PC-9 (cell line): Measurements from ENCODE around the gene IRS1. TPM values are rescaled to one million over a fixed set of nuclear protein-coding genes. Genes with fewer than 3 reads are reported as not detected.

Experiments used
- BruUV-seq: library from RNA; stranded (reverse); fragments of 400-500 nt; replicated peaks from 2 replicates; lab custom pipeline; 2021; lab: Mats Ljungman, UMichigan
- CTCF ChIA-PET: fragments of 300-600 bp; sonication (Branson Sonifier 250); formaldehyde crosslinking; loops from one replicate; lab custom pipeline; 2022; ENCODE audit warnings: antibody characterized with exemption; lab: Charles Lee
- POLR2A ChIA-PET: fragments of 300-600 bp; sonication (Branson Sonifier 250); formaldehyde crosslinking; loops from one replicate; lab custom pipeline; 2022; ENCODE audit warnings: antibody characterized with exemption; ENCODE audit not compliant: unreplicated experiment; lab: Charles Lee
- DNase-seq, 2 experiments: peaks; one replicate each; pipeline versions ENCODE4 v3.0.0 to v3.0.0-alpha.2; 2015 to 2022; ENCODE audit warnings: mixed read lengths in 1 of 2
- H2AFZ ChIP-seq: fragments of 200-600 bp; sonication (generic); 2 replicates; pipeline ENCODE4 v1.8.1; 2017; ENCODE audit warnings: antibody characterized with exemption
- H3F3A ChIP-seq: fragments of 200-600 bp; sonication (generic); 2 replicates; pipeline ENCODE4 v1.8.1; 2017; ENCODE audit warnings: antibody characterized with exemption, mild to moderate bottlenecking, low read depth; ENCODE audit not compliant: insufficient read depth
- H3K27ac ChIP-seq: fragments of 200-600 bp; sonication (generic); 2 replicates; pipeline ENCODE4 v1.6.1; 2016; ENCODE audit warnings: mixed run types
- H3K27me3 ChIP-seq: fragments of 200-600 bp; sonication (generic); 2 replicates; pipeline ENCODE4 v1.6.1; 2016; ENCODE audit warnings: low read depth, mixed run types; ENCODE audit not compliant: insufficient read depth
- H3K36me3 ChIP-seq: fragments of 200-600 bp; sonication (generic); 2 replicates; pipeline ENCODE4 v1.6.1; 2016; ENCODE audit warnings: low read depth, mixed run types
- H3K4me1 ChIP-seq: fragments of 200-600 bp; sonication (generic); replicated peaks from 2 replicates; pipeline ENCODE4 v1.6.1; 2016; ENCODE audit warnings: mixed run types; ENCODE audit not compliant: insufficient read depth
- H3K4me2 ChIP-seq: fragments of 200-600 bp; sonication (generic); 2 replicates; pipeline ENCODE4 v1.6.1; 2017; ENCODE audit warnings: mixed run types
- H3K4me3 ChIP-seq: fragments of 200-600 bp; sonication (generic); 2 replicates; pipeline ENCODE4 v1.6.1; 2016; ENCODE audit warnings: mixed run types
- H3K79me2 ChIP-seq: fragments of 200-600 bp; sonication (generic); 2 replicates; pipeline ENCODE4 v1.6.1; 2017; ENCODE audit warnings: low read depth, mixed run types
- H3K9me2 ChIP-seq: fragments of 200-600 bp; sonication (generic); 2 replicates; pipeline ENCODE4 v1.8.1; 2017; ENCODE audit warnings: mild to moderate bottlenecking; ENCODE audit not compliant: insufficient read depth
- H3K9me3 ChIP-seq: fragments of 200-600 bp; sonication (generic); 2 replicates; pipeline ENCODE4 v1.8.1; 2016; ENCODE audit warnings: low read depth; ENCODE audit not compliant: insufficient read depth
- H4K20me1 ChIP-seq: fragments of 200-600 bp; sonication (generic); 2 replicates; pipeline ENCODE4 v1.8.1; 2017; ENCODE audit not compliant: insufficient read depth
- EZH2 ChIP-seq: fragments of 200-600 bp; sonication (generic); IDR thresholded peaks from 2 replicates; pipeline ENCODE4 v1.8.0; 2017; ENCODE audit warnings: antibody characterized with exemption, low read depth
- intact Hi-C: fragments of 100-400 bp; cut with micrococcal nuclease; formaldehyde crosslinking; loops from one replicate; pipeline ENCODE4 v1.10.0; 2022; ENCODE audit not compliant: unreplicated experiment
- total RNA-seq: library from RNA; stranded (reverse); gene quantifications from 2 replicates; pipeline ENCODE4 v1.2.3, GENCODE V29; 2021
- TF ChIP-seq, protein P1 (sequence below): fragments of 200-600 bp; sonication (generic); conservative IDR thresholded peaks from 2 replicates; pipeline ENCODE4 v1.6.1; 2017; ENCODE audit warnings: mixed run types, antibody characterized with exemption, mild to moderate bottlenecking, moderate library complexity

Gene IRS1
- total RNA-seq, 1 experiment from 2014 or later, result 28.6 TPM

DNA sequence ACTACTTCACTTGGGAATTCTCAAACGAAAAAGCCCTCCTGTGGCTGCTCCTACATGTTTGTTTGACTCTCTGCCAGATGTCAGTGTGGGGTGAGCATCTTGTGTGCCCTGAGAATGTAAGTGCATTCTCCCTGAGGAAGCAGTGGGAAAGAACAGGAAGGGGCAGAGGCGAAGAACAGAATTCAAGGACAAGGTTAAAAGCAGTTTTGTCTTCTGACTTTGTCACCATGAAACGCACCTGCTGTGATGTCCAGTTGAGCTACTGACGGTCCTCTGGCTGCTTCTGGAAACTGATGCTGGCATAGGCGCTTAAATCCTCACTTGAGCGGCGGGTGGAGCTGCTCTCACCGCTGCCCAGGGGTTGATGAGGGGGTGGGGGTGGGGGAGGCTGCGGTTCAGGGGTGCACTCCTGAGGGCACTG, 4.9 kb downstream of the IRS1 start:
- TF ChIP-seq, protein P1, sequence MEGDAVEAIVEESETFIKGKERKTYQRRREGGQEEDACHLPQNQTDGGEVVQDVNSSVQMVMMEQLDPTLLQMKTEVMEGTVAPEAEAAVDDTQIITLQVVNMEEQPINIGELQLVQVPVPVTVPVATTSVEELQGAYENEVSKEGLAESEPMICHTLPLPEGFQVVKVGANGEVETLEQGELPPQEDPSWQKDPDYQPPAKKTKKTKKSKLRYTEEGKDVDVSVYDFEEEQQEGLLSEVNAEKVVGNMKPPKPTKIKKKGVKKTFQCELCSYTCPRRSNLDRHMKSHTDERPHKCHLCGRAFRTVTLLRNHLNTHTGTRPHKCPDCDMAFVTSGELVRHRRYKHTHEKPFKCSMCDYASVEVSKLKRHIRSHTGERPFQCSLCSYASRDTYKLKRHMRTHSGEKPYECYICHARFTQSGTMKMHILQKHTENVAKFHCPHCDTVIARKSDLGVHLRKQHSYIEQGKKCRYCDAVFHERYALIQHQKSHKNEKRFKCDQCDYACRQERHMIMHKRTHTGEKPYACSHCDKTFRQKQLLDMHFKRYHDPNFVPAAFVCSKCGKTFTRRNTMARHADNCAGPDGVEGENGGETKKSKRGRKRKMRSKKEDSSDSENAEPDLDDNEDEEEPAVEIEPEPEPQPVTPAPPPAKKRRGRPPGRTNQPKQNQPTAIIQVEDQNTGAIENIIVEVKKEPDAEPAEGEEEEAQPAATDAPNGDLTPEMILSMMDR, result no peak
- TF ChIP-seq EZH2, result no peak
- H3K9me2 ChIP-seq, result no peaks in the 10 kb centered on the region
- ChIA-PET CTCF (interaction anchor here (0.5 to 1.4 kb wide), 3 partner anchors 11 to 978 kb away, joined by 3 to 9 read pairs (median 5); no protein-coding TSS in a partner anchor), POLR2A (interaction anchor here (0.5 to 0.7 kb wide), 4 partner anchors 17 to 691 kb away, joined by 3 to 4 read pairs (median 3); no protein-coding TSS in a partner anchor)
- intact Hi-C loops, result loop anchor here (2.0 to 10.0 kb wide), 5 partner anchors 37 to 580 kb away; no protein-coding TSS in a partner anchor
- H3K27ac ChIP-seq, result peak overlapping the region; percentile 84
- peaks cover 95% of the 10 kb centered on the region for H3K79me2 ChIP-seq
- H3F3A ChIP-seq, result peaks cover 28% of the 10 kb centered on the region
- H3K36me3 ChIP-seq, result peaks cover 22% of the 10 kb centered on the region; the same call in 1 of the 2 replicates
- peaks cover 8% of the 10 kb centered on the region; the same call in 1 of the 2 replicates for H4K20me1 ChIP-seq
- peak; percentile 14 to 53 for DNase-seq
- H2AFZ ChIP-seq, result no peak overlapping the region
- H3K27me3 ChIP-seq, result no peaks in the 10 kb centered on the region
- peak overlapping the region; percentile 89 for H3K4me2 ChIP-seq
- no TSS peak for BruUV-seq
- no peaks in the 10 kb centered on the region for H3K9me3 ChIP-seq
- peaks cover 58% of the 10 kb centered on the region for H3K4me1 ChIP-seq
- H3K4me3 ChIP-seq, result peak overlapping the region; percentile 95

DNA sequence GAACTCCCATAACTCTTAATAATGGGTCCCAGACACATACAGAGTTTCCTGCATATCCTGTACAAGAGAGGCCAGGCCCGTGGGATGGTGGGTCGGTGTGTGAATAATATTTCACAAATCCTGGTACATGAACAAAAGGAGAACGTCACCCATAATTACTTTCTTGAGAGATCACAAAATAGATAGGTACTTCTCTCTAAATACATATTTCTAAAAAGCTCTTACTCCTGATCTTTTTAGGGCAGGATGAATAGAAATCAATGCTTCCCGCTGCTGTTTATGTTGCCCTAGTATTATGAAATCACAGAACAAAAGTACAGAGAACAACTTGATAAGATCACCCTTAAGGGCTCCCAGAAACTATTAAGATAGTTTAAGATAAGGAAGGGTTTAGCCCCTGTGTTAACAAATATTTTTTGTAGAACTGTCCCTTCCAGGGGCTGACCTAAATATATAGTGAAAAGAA, 5.4 kb downstream of the IRS1 start:
- peak overlapping the region; percentile 89 for H3K4me2 ChIP-seq

DNA sequence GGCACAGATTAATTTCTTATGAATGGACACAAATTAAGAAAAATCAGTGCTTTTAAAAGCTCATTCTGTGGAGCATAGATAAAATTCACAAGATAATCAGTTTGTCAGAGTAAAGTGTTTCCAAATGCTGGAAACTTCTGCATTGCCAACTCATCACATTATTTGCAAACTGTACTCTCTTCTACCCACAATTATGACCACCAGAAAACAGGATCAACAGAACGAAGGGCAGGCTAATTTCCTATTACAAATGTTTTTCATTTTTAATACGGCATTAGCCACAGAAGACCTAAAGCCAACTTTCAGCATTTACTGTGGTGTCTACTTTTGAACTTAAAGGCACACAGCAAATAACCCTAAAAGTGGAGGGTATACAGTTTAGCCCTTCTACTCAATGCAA, 6.0 kb downstream of the IRS1 start:
- peak overlapping the region; percentile 89 for H3K4me2 ChIP-seq
- H3K9me2 ChIP-seq, result no peaks in the 10 kb centered on the region
- peaks cover 98% of the 10 kb centered on the region for H3K79me2 ChIP-seq
- H4K20me1 ChIP-seq, result peaks cover 8% of the 10 kb centered on the region; the same call in 1 of the 2 replicates
- intact Hi-C loops, result loop anchor here (2.0 to 10.0 kb wide), 6 partner anchors 36 to 579 kb away; no protein-coding TSS in a partner anchor
- DNase-seq, result no peak
- H3F3A ChIP-seq, result peaks cover 28% of the 10 kb centered on the region
- peak overlapping the region; percentile 84 for H3K27ac ChIP-seq
- H3K27me3 ChIP-seq, result no peaks in the 10 kb centered on the region
- CTCF ChIA-PET, result no interaction called here
- H3K36me3 ChIP-seq, result peaks cover 31% of the 10 kb centered on the region
- H3K4me1 ChIP-seq, result peaks cover 58% of the 10 kb centered on the region
- H2AFZ ChIP-seq, result no peak overlapping the region
- TF ChIP-seq, protein P1, result no peak
- no peak for TF ChIP-seq EZH2
- BruUV-seq, result no TSS peak
- H3K9me3 ChIP-seq, result no peaks in the 10 kb centered on the region
- POLR2A ChIA-PET, result no interaction called here
- H3K4me3 ChIP-seq, result peak overlapping the region; percentile 95

More for the DNA sequence above, 5.4 kb downstream of the IRS1 start:
- intact Hi-C loops, result loop anchor here (2.0 to 10.0 kb wide), 5 partner anchors 37 to 579 kb away; no protein-coding TSS in a partner anchor
- peak overlapping the region; percentile 95 for H3K4me3 ChIP-seq
- peak overlapping the region; percentile 84 for H3K27ac ChIP-seq
- H3K9me3 ChIP-seq, result no peaks in the 10 kb centered on the region
- peak in 1 of 2 experiments; percentile 58 for DNase-seq
- TF ChIP-seq EZH2, result no peak
- TF ChIP-seq, protein P1, result no peak
- H3F3A ChIP-seq, result peaks cover 28% of the 10 kb centered on the region
- ChIA-PET CTCF (interaction anchor here (0.5 to 1.4 kb wide), 2 partner anchors 579 to 978 kb away, joined by 5 to 9 read pairs; no protein-coding TSS in a partner anchor), POLR2A (interaction anchor here (0.7 kb wide), 1 partner anchor 383 kb away, joined by 3 read pairs; no protein-coding TSS in a partner anchor)
- no peaks in the 10 kb centered on the region for H3K27me3 ChIP-seq
- no peak overlapping the region for H2AFZ ChIP-seq
- H3K79me2 ChIP-seq, result peaks cover 98% of the 10 kb centered on the region
- no TSS peak for BruUV-seq
- H3K4me1 ChIP-seq, result peaks cover 58% of the 10 kb centered on the region
- peaks cover 8% of the 10 kb centered on the region; the same call in 1 of the 2 replicates for H4K20me1 ChIP-seq
- peaks cover 25% of the 10 kb centered on the region for H3K36me3 ChIP-seq
- H3K9me2 ChIP-seq, result no peaks in the 10 kb centered on the region
